Caki2 (cell line): Measurements from ENCODE around the gene HTR3D. TPM values are rescaled to one million over a fixed set of nuclear protein-coding genes. Genes with fewer than 3 reads are reported as not detected.
"Not testable (repeated sequence)": the region's sequence is repeated elsewhere in the genome, so short reads cannot be mapped to it uniquely, and the experiment has no call there.

Experiments
- DNase-seq: peaks from one replicate; pipeline ENCODE4 v3.0.0-alpha.2; 2015; ENCODE audit warnings: low read depth
- in situ Hi-C: cut with HindIII; loops from 2 replicates; pipeline ENCODE4 v1.10.0; 2016; ENCODE audit warnings: low sequenced_read_pairs, low pct_unique_long_range_greater_than_20kb, mixed read lengths
- total RNA-seq: library from RNA; depleted of rRNA; stranded (reverse); fragments of >200 nt; shearing (Covaris generic); gene quantifications from 2 replicates; pipeline ENCODE4 v1.2.3, GENCODE V29; 2014; ENCODE audit warnings: low replicate concordance; rRNA removed

HTR3D gene, protein sequence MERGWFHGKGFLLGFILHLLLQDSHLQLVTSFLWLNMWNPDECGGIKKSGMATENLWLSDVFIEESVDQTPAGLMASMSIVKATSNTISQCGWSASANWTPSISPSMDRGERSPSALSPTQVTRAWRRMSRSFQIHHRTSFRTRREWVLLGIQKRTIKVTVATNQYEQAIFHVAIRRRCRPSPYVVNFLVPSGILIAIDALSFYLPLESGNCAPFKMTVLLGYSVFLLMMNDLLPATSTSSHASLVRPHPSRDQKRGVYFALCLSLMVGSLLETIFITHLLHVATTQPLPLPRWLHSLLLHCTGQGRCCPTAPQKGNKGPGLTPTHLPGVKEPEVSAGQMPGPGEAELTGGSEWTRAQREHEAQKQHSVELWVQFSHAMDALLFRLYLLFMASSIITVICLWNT
- not detected in 2 replicates for total RNA-seq

GRCh38 chr3:184031187-184031792, at the start of gene HTR3D:
TSS of gene HTR3D (plus strand) at chr3:184031742. CDS start at chr3:184031742, 0 bp downstream.
- in situ Hi-C loops = no loop called here
- peak; percentile 64 for DNase-seq

- in situ Hi-C loops = no loop called here
Observed at GRCh38 chr3:183981990-183982644, 49.4 kb upstream of the HTR3D start.

DNA sequence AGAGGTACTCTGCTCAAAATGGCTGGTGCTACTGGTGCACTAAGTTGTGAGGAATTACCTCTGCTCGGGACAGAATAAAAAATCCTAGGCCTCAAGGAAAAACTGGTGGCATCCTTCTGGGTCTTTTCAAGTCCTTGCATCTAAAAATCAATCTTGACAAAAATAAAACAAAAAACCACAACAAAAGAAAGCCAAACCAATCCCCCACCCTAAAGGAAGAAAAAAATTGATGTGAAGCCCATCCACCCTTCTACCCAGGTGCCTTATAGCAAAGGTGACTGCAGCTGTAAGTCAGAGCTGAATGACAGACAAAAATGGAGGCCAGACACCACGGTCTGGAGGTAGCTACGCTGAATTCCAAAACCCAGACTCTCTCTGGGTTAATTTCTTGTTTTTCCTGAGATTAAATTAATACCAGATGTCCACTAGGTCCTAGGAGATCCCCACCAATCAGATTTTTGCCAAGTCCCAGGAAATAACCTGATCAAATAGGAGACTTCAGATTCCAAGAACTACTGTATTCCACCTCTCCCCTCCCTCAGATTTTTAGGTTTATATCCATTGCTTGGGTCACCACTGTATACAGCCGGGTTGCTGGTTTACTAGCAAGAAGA, 47.3 kb upstream of the HTR3D start:
- no peak for DNase-seq

More at GRCh38 chr3:183981990-183982644, 49.4 kb upstream of the HTR3D start:
- no peak for DNase-seq

GRCh38 chr3:183984749-183985729, 46.5 kb upstream of the HTR3D start:
- DNase-seq = no peak
- in situ Hi-C loops = no loop called here

More for the DNA sequence above, 47.3 kb upstream of the HTR3D start:
- in situ Hi-C loops = no loop called here

GRCh38 chr3:183987000-183987600, 44.4 kb upstream of the HTR3D start:
- in situ Hi-C loops = no loop called here
- no peak for DNase-seq

- in situ Hi-C loops = no loop called here
- no peak for DNase-seq
Observed at GRCh38 chr3:183988216-183988790, 43.2 kb upstream of the HTR3D start.

DNA sequence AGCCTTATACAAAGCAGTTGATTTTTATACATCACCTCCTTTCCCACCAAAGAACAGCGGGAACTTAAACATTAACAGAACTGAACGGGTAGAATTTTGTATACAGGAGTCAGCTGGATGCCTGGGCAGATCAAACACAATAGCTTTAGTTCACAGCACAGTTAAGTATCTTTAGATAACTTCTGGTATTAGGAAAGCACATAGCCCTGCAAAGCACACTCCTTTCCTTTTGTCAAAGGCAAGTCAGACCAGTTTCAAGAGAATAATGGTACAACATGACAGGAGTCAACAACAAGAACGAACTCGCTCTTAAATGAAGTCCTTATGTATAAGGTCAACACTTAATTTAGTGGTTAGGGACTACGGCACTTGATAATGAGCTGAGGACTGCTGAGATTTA, 40.1 kb upstream of the HTR3D start:
- DNase-seq = no peak
- in situ Hi-C loops = no loop called here

DNA sequence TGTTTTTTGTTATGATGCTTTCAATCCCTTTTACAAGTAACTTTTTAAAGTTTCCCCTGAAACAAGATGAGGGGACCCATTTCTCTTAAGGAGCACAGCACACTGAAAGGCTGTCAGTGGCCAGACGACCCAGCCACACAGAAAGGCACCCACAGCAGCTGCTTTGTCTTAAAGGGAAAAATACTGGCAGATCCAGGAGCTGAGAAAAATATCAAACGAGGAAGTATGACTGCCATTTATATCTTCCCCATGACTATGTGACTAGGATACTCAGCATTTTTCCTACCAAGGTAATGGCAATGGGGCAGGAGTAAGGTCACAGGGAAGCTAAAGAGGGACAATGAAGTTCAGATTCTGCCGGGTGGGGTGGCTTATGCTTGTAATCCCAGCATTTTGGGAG, 29.8 kb upstream of the HTR3D start:
- DNase-seq = no peak

GRCh38 chr3:184002469-184002868, 29.1 kb upstream of the HTR3D start:
- in situ Hi-C loops = no loop called here
- no peak for DNase-seq

More for the DNA sequence above, 29.8 kb upstream of the HTR3D start:
- in situ Hi-C loops = no loop called here

DNA sequence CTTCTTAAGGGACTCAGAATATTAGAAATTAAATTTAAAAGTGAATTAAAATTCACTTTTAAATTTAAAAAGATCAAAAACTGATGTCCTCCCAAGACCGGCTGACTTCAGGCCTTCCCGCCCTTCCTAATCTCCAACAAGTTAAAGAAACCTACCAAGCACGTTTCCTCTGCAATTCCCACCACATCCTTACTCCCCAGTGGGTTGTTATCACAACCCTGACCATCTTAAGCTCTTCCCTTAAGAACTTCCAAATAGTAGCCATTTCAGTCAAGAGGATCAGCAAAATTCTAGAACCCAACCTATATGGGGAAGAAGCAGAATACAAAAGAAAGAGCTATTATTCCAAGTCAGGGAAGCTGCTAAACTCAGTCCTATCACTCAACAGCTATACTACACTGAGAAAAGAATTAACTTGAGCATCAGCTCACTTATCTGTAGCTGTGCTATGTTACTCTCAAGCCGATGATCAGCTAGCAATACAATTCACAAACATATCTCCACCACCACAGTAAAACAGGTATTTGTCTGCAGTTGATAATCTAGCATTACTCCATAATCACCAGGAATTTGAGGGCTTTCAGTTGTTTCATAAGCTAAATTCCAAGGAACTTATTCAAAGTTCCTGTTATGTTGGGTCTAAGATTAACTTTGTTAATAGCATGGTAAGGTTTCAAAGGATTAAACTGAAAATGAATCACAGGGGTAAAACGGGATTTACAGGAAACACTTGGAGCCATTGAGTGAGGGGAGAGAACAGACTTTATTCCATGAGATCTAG, 28.2 kb upstream of the HTR3D start:
- DNase-seq = no peak
- in situ Hi-C loops = no loop called here

DNA sequence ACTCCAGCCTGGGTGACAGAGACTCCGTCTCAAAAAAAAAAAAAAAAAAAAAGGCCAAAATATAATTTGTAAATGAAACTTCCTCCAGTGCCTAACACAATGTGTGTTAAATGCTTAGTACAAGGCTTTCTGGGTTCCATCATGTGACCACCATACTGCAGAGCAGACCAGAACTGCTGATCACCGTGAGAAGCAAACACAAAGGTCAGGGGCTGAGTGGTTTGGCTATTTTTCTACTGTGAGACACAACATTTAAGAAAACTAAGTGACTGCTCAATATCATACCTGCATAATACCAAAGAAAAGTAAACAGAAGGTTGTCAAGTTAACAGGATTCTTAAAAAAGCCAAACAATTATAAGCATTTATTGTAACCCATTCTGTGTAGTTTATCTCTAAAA, 27.1 kb upstream of the HTR3D start:
- DNase-seq = no peak
- in situ Hi-C loops = no loop called here

- in situ Hi-C loops = no loop called here
- peak; percentile 94 for DNase-seq
Observed at GRCh38 chr3:184005941-184006507, 25.5 kb upstream of the HTR3D start.

GRCh38 chr3:184007143-184007813, 24.3 kb upstream of the HTR3D start:
- DNase-seq, in situ Hi-C loops: not testable (repeated sequence)

GRCh38 chr3:184008161-184008560, 23.4 kb upstream of the HTR3D start:
- in situ Hi-C loops = no loop called here

DNA sequence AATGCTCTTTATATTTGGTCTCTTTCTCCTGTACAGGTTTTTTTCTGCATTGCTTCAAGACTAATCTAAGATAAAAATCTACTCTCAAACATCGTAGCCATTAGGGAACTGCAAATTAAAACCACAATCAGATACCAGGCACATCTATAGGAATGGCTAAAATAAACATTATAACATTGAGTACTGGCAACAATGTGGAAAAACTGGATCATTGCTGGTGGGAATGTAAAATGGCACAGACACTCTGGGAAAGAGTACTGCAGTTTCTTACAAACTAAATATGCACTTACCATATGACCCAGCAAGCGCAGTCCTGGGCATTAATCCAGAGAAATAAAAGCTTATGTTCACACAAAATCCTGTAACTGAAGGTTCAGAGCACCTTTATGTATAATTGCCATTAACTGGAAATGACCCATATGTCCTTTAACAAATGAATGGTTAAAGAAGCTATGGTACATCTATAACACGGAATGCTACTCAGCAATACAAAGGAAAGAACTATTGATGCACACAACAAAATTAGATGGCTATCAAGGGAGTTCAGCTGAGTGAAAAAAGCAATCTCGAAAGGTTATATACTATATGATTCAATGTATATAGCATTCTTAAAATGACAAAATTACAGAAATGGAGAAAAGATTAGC, 20.2 kb upstream of the HTR3D start:
- DNase-seq = no peak
- in situ Hi-C loops = no loop called here

More at GRCh38 chr3:184008161-184008560, 23.4 kb upstream of the HTR3D start:
- no peak for DNase-seq
